Retina (tissue), 1 donor: Measurements from ENCODE around the gene PEX10.

Experiments
- DNase-seq: peaks from one replicate; pipeline ENCODE4 v3.0.0-alpha.2; 2016

PEX10 gene

GRCh38 chr1:2386636-2387611 lies 25.4 kb downstream of the PEX10 start:
- DNase-seq = no peak

- DNase-seq = no peak
Measured at GRCh38 chr1:2385606-2386280, 26.6 kb downstream of the PEX10 start.

GRCh38 chr1:2384941-2385481 lies 27.4 kb downstream of the PEX10 start:
- peak; percentile 48 for DNase-seq

- no peak for DNase-seq
Measured at GRCh38 chr1:2384130-2384860, 28.1 kb downstream of the PEX10 start.

- no peak for DNase-seq
Measured at GRCh38 chr1:2383576-2383975, 28.8 kb downstream of the PEX10 start.

GRCh38 chr1:2382621-2383361 lies 29.6 kb downstream of the PEX10 start:
- DNase-seq = peak; percentile 42

- peak; percentile 86 for DNase-seq
Measured at GRCh38 chr1:2381741-2382620, 30.4 kb downstream of the PEX10 start.

GRCh38 chr1:2380816-2381591 lies 31.4 kb downstream of the PEX10 start:
- no peak for DNase-seq

GRCh38 chr1:2379733-2380404 lies 32.5 kb downstream of the PEX10 start:
- DNase-seq = no peak

GRCh38 chr1:2378956-2379732 lies 33.2 kb downstream of the PEX10 start:
- no peak for DNase-seq

GRCh38 chr1:2378441-2378851 lies 33.9 kb downstream of the PEX10 start:
- DNase-seq = no peak

GRCh38 chr1:2377751-2378440 lies 34.5 kb downstream of the PEX10 start:
- no peak for DNase-seq

- no peak for DNase-seq
Measured at GRCh38 chr1:2376931-2377672, 35.3 kb downstream of the PEX10 start.

- DNase-seq = no peak
Measured at GRCh38 chr1:2376261-2376741, 36.1 kb downstream of the PEX10 start.

- DNase-seq = no peak
Measured at GRCh38 chr1:2375923-2376260, 36.5 kb downstream of the PEX10 start.

GRCh38 chr1:2375246-2375922 lies 37.0 kb downstream of the PEX10 start:
- DNase-seq = no peak
